ENCODE measurements around the gene CCDC112.

- TF ChIP-seq CTCF (IDR thresholded peaks at IDR 0.05; ENCODE audit: low read length) (no peak), EZH2 (IDR thresholded peaks at IDR 0.05; ENCODE audit: borderline replicate concordance, low read length) (no peak)
Observed at GRCh38 chr5:115313632-115314031, 17.2 kb upstream of the CCDC112 start.
